Glutamatergic neuron (in vitro differentiated cells): ENCODE results near the gene FAM53B. TPM values are rescaled to one million over a fixed set of nuclear protein-coding genes. Genes with fewer than 3 reads are reported as not detected.

ENCODE experiments used
- DNase-seq: peaks from one replicate; pipeline ENCODE4 v3.0.0; 2022
- H3K27ac Mint-ChIP-seq: one replicate; pipeline ENCODE4 v1.8.0; 2020; ENCODE audit warnings: mild to moderate bottlenecking, mixed read lengths, inconsistent platforms; ENCODE audit not compliant: unreplicated experiment
- H3K27me3 Mint-ChIP-seq: one replicate; pipeline ENCODE4 v1.8.0; 2020; ENCODE audit warnings: mild to moderate bottlenecking, moderate library complexity, mixed read lengths, inconsistent platforms; ENCODE audit not compliant: unreplicated experiment
- H3K36me3 Mint-ChIP-seq: one replicate; pipeline ENCODE4 v1.8.0; 2020; ENCODE audit warnings: mild to moderate bottlenecking, mixed read lengths, inconsistent platforms; ENCODE audit not compliant: unreplicated experiment
- H3K4me1 Mint-ChIP-seq: one replicate; pipeline ENCODE4 v1.8.0; 2020; ENCODE audit warnings: mild to moderate bottlenecking, low read depth, mixed read lengths, inconsistent platforms; ENCODE audit not compliant: unreplicated experiment
- H3K4me3 Mint-ChIP-seq: one replicate; pipeline ENCODE4 v1.8.0; 2020; ENCODE audit warnings: mild to moderate bottlenecking, mixed read lengths, inconsistent platforms; ENCODE audit not compliant: unreplicated experiment
- H3K9me3 Mint-ChIP-seq: one replicate; pipeline ENCODE4 v1.8.0; 2020; ENCODE audit warnings: mild to moderate bottlenecking, moderate library complexity, mixed read lengths, inconsistent platforms; ENCODE audit not compliant: unreplicated experiment
- total RNA-seq: library from RNA; stranded (reverse); fragmentation: NEBNext Ultra II Directional; extraction: Animal tissue kit (Norgen Biotek cat#: 25700); gene quantifications from one replicate; pipeline ENCODE4 v1.2.1, GENCODE V29; 2021; ENCODE audit not compliant: unreplicated experiment
- TF ChIP-seq, protein P1 (sequence below): fragments of 200-600 bp; sonication (generic); IDR thresholded peaks from one replicate; pipeline ENCODE4 v1.5.0; 2021; ENCODE audit not compliant: partially characterized antibody, unreplicated experiment

The FAM53B gene
- total RNA-seq, 1 donor from 2014 or later, result 30.5 TPM

GRCh38 chr10:124696446-124697392, 47.5 kb downstream of the FAM53B start:
- Mint-ChIP-seq H3K27ac (no peak overlapping the region), H3K27me3 (peaks cover 4% of the 10 kb centered on the region), H3K9me3 (peaks cover 11% of the 10 kb centered on the region), H3K4me1 (peaks cover 34% of the 10 kb centered on the region), H3K4me3 (no peak overlapping the region), H3K36me3 (no peaks in the 10 kb centered on the region)
- DNase-seq, result no peak
- TF ChIP-seq, protein P1, sequence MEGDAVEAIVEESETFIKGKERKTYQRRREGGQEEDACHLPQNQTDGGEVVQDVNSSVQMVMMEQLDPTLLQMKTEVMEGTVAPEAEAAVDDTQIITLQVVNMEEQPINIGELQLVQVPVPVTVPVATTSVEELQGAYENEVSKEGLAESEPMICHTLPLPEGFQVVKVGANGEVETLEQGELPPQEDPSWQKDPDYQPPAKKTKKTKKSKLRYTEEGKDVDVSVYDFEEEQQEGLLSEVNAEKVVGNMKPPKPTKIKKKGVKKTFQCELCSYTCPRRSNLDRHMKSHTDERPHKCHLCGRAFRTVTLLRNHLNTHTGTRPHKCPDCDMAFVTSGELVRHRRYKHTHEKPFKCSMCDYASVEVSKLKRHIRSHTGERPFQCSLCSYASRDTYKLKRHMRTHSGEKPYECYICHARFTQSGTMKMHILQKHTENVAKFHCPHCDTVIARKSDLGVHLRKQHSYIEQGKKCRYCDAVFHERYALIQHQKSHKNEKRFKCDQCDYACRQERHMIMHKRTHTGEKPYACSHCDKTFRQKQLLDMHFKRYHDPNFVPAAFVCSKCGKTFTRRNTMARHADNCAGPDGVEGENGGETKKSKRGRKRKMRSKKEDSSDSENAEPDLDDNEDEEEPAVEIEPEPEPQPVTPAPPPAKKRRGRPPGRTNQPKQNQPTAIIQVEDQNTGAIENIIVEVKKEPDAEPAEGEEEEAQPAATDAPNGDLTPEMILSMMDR, result no peak

- Mint-ChIP-seq H3K27ac (no peak overlapping the region), H3K27me3 (peaks cover 4% of the 10 kb centered on the region), H3K4me3 (no peak overlapping the region), H3K36me3 (no peaks in the 10 kb centered on the region), H3K9me3 (peaks cover 11% of the 10 kb centered on the region), H3K4me1 (peaks cover 38% of the 10 kb centered on the region)
- no peak for DNase-seq
- TF ChIP-seq, protein P1, result no peak
Measured at GRCh38 chr10:124695259-124695658, 48.9 kb downstream of the FAM53B start.

DNA sequence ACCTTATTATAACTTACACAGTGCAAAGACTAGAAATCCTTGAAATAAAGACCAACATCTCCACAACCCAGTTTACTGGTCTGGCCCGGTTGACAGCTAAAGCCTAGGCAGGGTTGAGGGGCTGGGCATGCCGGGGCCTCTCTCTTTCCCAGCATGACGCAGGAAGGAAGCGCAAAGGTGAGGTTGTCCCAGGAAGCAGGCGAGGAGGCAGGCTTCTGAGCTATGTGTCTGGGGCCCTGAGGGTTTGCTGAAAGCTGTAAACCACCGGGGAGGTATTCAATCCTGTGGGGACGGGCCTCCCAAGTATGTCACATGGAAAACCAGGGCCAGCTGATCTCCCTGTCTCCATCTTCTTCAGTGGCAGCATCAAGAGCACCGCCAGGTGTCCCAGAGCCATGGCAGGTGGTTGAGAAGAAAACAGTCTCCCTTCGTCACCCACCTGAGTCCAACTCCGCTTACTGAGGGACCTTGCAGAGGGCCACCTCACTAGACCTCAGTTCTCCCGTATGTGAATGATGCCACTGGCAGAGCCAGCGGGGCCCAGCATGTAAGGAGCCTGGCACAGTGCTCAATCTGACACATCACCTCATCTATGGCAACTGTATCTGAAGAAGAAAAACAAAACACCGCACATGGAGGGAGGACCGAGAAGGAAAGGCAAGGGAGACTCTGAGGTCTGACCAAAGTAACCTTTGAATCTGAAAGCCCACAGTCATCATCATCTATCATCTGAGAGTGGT, 49.5 kb downstream of the FAM53B start:
- H3K4me1 Mint-ChIP-seq, result peaks cover 39% of the 10 kb centered on the region
- DNase-seq, result no peak
- H3K27ac Mint-ChIP-seq, result no peak overlapping the region
- peaks cover 2% of the 10 kb centered on the region for H3K27me3 Mint-ChIP-seq
- TF ChIP-seq, protein P1, result no peak
- peaks cover 10% of the 10 kb centered on the region for H3K9me3 Mint-ChIP-seq
- H3K4me3 Mint-ChIP-seq, result no peak overlapping the region
- H3K36me3 Mint-ChIP-seq, result no peaks in the 10 kb centered on the region

GRCh38 chr10:124693801-124694416, 50.3 kb downstream of the FAM53B start:
- peaks cover 40% of the 10 kb centered on the region for H3K4me1 Mint-ChIP-seq
- TF ChIP-seq, protein P1, result no peak
- no peak overlapping the region for H3K27ac Mint-ChIP-seq
- no peak for DNase-seq
- no peak overlapping the region for H3K4me3 Mint-ChIP-seq
- H3K9me3 Mint-ChIP-seq, result peaks cover 8% of the 10 kb centered on the region
- peaks cover 2% of the 10 kb centered on the region for H3K27me3 Mint-ChIP-seq
- H3K36me3 Mint-ChIP-seq, result no peaks in the 10 kb centered on the region
